ENCODE results near the gene ATP11A. TPM values are rescaled to one million over a fixed set of nuclear protein-coding genes. Genes with fewer than 3 reads are reported as not detected.
A peak's percentile ranks its signal among the peaks of the same experiment; 100 is the strongest.

Gene ATP11A
- total RNA-seq, 1 experiment from 2014 or later = 232 TPM

DNA sequence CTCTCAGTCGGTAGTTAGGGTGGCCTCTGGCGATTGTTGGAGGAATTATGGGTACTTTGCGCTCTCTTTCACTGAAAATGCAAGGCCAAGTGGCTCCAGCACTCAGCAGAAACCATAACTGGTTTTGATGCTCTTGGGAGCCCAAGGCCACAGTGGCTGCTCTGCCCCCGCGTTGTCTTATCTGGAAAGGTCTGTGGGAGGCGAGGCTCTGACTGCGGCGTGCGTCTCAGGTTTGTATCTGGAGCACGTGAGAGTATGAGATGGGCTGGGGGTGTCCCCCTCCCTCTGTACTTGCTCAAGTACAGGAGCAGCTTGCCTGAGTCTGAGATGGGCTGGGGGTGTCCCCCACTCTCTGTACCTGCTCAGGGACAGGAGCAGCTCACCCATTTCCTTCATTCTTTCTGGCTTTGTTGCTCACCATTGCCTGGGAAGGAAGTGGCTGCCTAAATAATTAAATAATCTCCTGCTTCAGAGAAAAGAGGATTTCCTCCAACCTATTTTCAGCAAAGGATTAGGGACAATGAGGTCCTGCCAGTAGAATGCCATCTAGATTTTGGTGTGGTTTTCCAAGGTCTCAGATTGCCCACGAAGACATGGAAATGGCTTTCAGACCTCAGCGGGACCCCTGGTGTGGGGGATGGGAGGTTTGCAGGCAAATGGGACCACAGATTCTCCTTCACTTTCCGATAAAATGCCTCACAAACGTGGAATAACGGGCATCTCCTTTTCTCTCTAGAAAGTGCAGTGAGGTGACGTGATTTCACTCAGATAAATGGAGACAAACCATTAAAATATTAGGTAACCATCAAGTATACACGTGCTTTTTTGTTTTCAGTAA lies 14.7 kb downstream of the ATP11A start:
- Mint-ChIP-seq H3K9me3 (ENCODE audit: unreplicated experiment) (no peaks in the 10 kb centered on the region), H3K27me3 (ENCODE audit: insufficient read depth, unreplicated experiment) (no peaks in the 10 kb centered on the region), H3K4me1 (ENCODE audit: low read depth, unreplicated experiment) (peaks cover 23% of the 10 kb centered on the region), H3K36me3 (ENCODE audit: insufficient read depth, unreplicated experiment) (peaks cover 68% of the 10 kb centered on the region), H3K4me3 (ENCODE audit: unreplicated experiment) (no peak overlapping the region), H3K27ac (ENCODE audit: unreplicated experiment) (peak overlapping the region; percentile 62)
- intact Hi-C loops (cut with micrococcal nuclease; ENCODE audit: unreplicated experiment) = no loop called here
- H3K9me3 ChIP-seq = no peaks in the 10 kb centered on the region
- TF ChIP-seq, protein P1, sequence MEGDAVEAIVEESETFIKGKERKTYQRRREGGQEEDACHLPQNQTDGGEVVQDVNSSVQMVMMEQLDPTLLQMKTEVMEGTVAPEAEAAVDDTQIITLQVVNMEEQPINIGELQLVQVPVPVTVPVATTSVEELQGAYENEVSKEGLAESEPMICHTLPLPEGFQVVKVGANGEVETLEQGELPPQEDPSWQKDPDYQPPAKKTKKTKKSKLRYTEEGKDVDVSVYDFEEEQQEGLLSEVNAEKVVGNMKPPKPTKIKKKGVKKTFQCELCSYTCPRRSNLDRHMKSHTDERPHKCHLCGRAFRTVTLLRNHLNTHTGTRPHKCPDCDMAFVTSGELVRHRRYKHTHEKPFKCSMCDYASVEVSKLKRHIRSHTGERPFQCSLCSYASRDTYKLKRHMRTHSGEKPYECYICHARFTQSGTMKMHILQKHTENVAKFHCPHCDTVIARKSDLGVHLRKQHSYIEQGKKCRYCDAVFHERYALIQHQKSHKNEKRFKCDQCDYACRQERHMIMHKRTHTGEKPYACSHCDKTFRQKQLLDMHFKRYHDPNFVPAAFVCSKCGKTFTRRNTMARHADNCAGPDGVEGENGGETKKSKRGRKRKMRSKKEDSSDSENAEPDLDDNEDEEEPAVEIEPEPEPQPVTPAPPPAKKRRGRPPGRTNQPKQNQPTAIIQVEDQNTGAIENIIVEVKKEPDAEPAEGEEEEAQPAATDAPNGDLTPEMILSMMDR (IDR thresholded peaks at IDR 0.05; ENCODE audit: insufficient read depth in 1 of 2, low read depth in 1 of 2, low read length in 1 of 2, severe bottlenecking in 1 of 2, unreplicated experiment in 1 of 2) = no peak
- BruUV-seq (replicated peaks) = no TSS peak
- H3K36me3 ChIP-seq (ENCODE audit: control insufficient read depth, insufficient read depth, low read length) = no peaks in the 10 kb centered on the region
- H3K27me3 ChIP-seq (replicated peaks; ENCODE audit: control insufficient read depth, insufficient read depth, low read length) = no peaks in the 10 kb centered on the region
- peaks cover 26% of the 10 kb centered on the region for H3K4me1 ChIP-seq
- H3K4me3 ChIP-seq (ENCODE audit: low read depth, low read length) = no peak overlapping the region
- ChIA-PET POLR2A (no interaction called here), CTCF (no interaction called here)
- peak in 1 of 2 experiments; percentile 28 for DNase-seq

DNA sequence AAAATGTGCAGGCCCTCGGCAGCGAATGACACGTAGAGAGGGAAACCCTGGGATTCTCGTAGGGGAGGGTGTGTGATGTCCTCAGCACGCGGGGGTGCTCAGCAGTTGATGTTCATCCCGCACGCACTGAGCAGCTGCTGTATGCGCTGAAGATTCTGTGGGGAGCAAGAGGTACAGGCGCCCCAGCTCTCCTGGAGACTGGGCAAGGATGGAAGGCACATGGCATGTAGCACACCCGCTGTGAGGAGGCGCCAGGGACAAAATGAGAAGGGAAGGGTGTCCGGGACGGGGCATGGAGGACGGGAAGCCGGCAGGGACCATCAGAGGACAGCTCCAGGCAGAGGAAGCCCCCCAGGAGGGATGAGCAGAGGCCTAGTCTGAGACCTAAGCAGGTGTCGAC lies 15.4 kb downstream of the ATP11A start:
- peak in 1 of 2 experiments; percentile 27 for DNase-seq
- H3K36me3 ChIP-seq (ENCODE audit: control insufficient read depth, insufficient read depth, low read length) = no peaks in the 10 kb centered on the region; the same call in 1 of the 2 replicates
- TF ChIP-seq, protein P1 (IDR thresholded peaks at IDR 0.05; ENCODE audit: insufficient read depth in 1 of 2, low read depth in 1 of 2, low read length in 1 of 2, severe bottlenecking in 1 of 2, unreplicated experiment in 1 of 2) = no peak
- peaks cover 33% of the 10 kb centered on the region for H3K4me1 ChIP-seq
- BruUV-seq (replicated peaks) = no TSS peak
- Mint-ChIP-seq H3K4me3 (ENCODE audit: unreplicated experiment) (no peak overlapping the region), H3K9me3 (ENCODE audit: unreplicated experiment) (no peaks in the 10 kb centered on the region), H3K4me1 (ENCODE audit: low read depth, unreplicated experiment) (peaks cover 31% of the 10 kb centered on the region), H3K27ac (ENCODE audit: unreplicated experiment) (no peak overlapping the region), H3K27me3 (ENCODE audit: insufficient read depth, unreplicated experiment) (no peaks in the 10 kb centered on the region), H3K36me3 (ENCODE audit: insufficient read depth, unreplicated experiment) (peaks cover 66% of the 10 kb centered on the region)
- H3K4me3 ChIP-seq (ENCODE audit: low read depth, low read length) = no peak overlapping the region
- intact Hi-C loops (cut with micrococcal nuclease; ENCODE audit: unreplicated experiment) = no loop called here
- H3K27me3 ChIP-seq (replicated peaks; ENCODE audit: control insufficient read depth, insufficient read depth, low read length) = no peaks in the 10 kb centered on the region
- no peaks in the 10 kb centered on the region for H3K9me3 ChIP-seq
- POLR2A ChIA-PET = no interaction called here
- CTCF ChIA-PET = no interaction called here

DNA sequence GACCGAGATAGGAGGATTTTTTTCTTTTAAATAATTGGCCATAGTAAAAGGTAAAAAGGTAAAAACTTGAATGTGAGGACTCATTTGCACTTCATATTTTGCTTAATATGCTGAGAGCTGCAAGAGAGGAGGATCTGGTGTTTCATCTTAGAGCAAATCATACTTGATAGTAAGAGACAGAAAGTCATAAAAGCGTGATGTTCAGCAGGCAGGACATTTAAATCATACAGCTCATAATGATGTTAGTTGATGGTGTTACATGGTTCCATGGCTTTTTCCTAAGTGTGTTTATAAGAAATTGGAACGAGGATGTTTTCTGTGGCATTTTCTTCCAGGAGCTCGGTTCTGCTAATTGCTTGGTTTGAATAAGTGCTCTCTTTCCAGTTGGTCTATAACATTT lies 16.3 kb downstream of the ATP11A start:
- Histone ChIP-seq H3K4me3 (ENCODE audit: low read depth, low read length) (no peak overlapping the region), H3K36me3 (ENCODE audit: control insufficient read depth, insufficient read depth, low read length) (no peaks in the 10 kb centered on the region; the same call in 1 of the 2 replicates), H3K9me3 (no peaks in the 10 kb centered on the region), H3K4me1 (peaks cover 39% of the 10 kb centered on the region), H3K27me3 (replicated peaks; ENCODE audit: control insufficient read depth, insufficient read depth, low read length) (no peaks in the 10 kb centered on the region)
- TF ChIP-seq, protein P1 (IDR thresholded peaks at IDR 0.05; ENCODE audit: insufficient read depth in 1 of 2, low read depth in 1 of 2, low read length in 1 of 2, severe bottlenecking in 1 of 2, unreplicated experiment in 1 of 2) = no peak
- no peaks in the 10 kb centered on the region for H3K9me3 Mint-ChIP-seq (ENCODE audit: unreplicated experiment)
- ChIA-PET POLR2A (interaction anchor here (0.7 kb wide), 1 partner anchor 1112 kb away, joined by 3 read pairs; no protein-coding TSS in a partner anchor), CTCF (no interaction called here)
- peaks cover 65% of the 10 kb centered on the region for H3K36me3 Mint-ChIP-seq (ENCODE audit: insufficient read depth, unreplicated experiment)
- H3K4me3 Mint-ChIP-seq (ENCODE audit: unreplicated experiment) = no peak overlapping the region
- peaks cover 33% of the 10 kb centered on the region for H3K4me1 Mint-ChIP-seq (ENCODE audit: low read depth, unreplicated experiment)
- no TSS peak for BruUV-seq (replicated peaks)
- H3K27ac Mint-ChIP-seq (ENCODE audit: unreplicated experiment) = no peak overlapping the region
- intact Hi-C loops (cut with micrococcal nuclease; ENCODE audit: unreplicated experiment) = no loop called here
- no peaks in the 10 kb centered on the region for H3K27me3 Mint-ChIP-seq (ENCODE audit: insufficient read depth, unreplicated experiment)
- DNase-seq = no peak

Measured in Caco-2 (cell line).